ENCODE measurements around the gene GEN1. TPM values are rescaled to one million over a fixed set of nuclear protein-coding genes. Genes with fewer than 3 reads are reported as not detected.
A peak's percentile ranks its signal among the peaks of the same experiment; 100 is the strongest.

Gene GEN1
- total RNA-seq, 4 donors from 2014 or later = 4.7 to 21.6 (median 6.6) TPM

- no peaks in the 10 kb centered on the region for H3K9me3 ChIP-seq
- peak; percentile 27 to 38 for DNase-seq
- peak; percentile 31 to 56 (median 45) for TF ChIP-seq CTCF (IDR thresholded peaks at IDR 0.05)
- no peak for TF ChIP-seq POLR2A (IDR thresholded peaks at IDR 0.05)
- no peaks in the 10 kb centered on the region for H3K36me3 ChIP-seq
- H3K4me3 ChIP-seq = no peak overlapping the region
- no peaks in the 10 kb centered on the region for H3K27me3 ChIP-seq
- intact Hi-C loops (cut with DNase I; ENCODE audit: low total_unique reads) = no loop called here
- no peaks in the 10 kb centered on the region for H3K4me1 ChIP-seq
- no peak overlapping the region for H3K27ac ChIP-seq
Observed at GRCh38 chr2:17830053-17831034, 76.4 kb downstream of the GEN1 start.

- no peaks in the 10 kb centered on the region for H3K4me1 ChIP-seq
- intact Hi-C loops (cut with DNase I; ENCODE audit: low total_unique reads) = no loop called here
- DNase-seq = no peak
- no peak overlapping the region for H3K27ac ChIP-seq
- no peaks in the 10 kb centered on the region for H3K27me3 ChIP-seq
- H3K36me3 ChIP-seq = no peaks in the 10 kb centered on the region
- no peak overlapping the region for H3K4me3 ChIP-seq
- TF ChIP-seq CTCF (IDR thresholded peaks at IDR 0.05) = no peak
- TF ChIP-seq POLR2A (IDR thresholded peaks at IDR 0.05) = no peak
- H3K9me3 ChIP-seq = no peaks in the 10 kb centered on the region
Observed at GRCh38 chr2:17835516-17835915, 81.6 kb downstream of the GEN1 start.

Other genes starting within 250 kb of the GEN1 start
- gene RAD51AP2, start 235.7 kb upstream of the GEN1 start, total RNA-seq = under 1 TPM in 1 of 4 donors, not detected in 3; 0.69 TPM
- gene VSNL1, start 213.4 kb upstream of the GEN1 start, total RNA-seq = 1 to 10 TPM in 1 of 4 donors, under 1 TPM in 2, not detected in 1; 0.29 to 1.8 (median 0.61) TPM
- 10 to 100 TPM in 2 of 4 donors, 1 to 10 TPM in 2; 7.4 to 49.4 (median 15.5) TPM for gene SMC6, start 328 bp upstream of the GEN1 start, total RNA-seq
- gene MSGN1, start 62.3 kb downstream of the GEN1 start, total RNA-seq = not detected
- 10 to 100 TPM in 3 of 4 donors, 1 to 10 TPM in 1; 4.8 to 67.6 (median 11.6) TPM for gene KCNS3, start 124.5 kb downstream of the GEN1 start, total RNA-seq

All from uterus (tissue), 4 donors.